ENCODE data around the gene NAP1L4.
"Not testable (repeated sequence)": the region's sequence is repeated elsewhere in the genome, so short reads cannot be mapped to it uniquely, and the experiment has no call there.

NAP1L4 gene

DNA sequence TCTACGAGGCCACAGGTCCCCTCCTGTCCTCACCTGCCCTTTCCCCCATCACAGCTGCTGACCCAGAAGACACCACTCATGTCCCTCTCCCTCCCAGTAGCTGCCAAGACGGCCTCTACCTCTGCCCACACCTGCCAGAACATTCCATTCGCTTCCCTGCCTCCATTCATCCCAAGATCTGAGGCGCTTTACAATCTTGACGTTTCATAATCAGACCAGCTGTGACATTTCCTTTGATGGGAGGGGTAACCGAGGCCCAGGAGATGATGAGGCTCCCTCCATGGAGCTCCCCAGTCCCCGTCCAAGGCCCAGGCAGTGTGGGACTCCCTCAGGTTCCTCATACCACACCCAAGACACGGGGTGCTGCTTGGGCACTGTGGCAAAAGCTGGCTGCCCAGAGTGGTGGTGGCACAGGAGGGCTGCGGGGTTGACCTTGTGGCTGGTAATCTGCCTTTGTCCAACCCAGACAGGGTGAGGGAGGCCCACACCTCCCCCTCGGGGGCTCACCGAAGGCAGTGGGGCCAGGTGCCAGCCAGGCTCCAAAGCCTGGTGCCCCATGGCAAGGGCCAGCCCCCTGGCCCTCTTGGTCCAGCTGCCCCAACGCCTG is 80.2 kb downstream of the NAP1L4 start:
- in situ Hi-C loops (cut with HindIII; ENCODE audit: low sequenced_read_pairs), result no loop called here
- DNase-seq (ENCODE audit: low read depth), result no peak
- H3K4me3 ChIP-seq (ENCODE audit: low read depth, low read length), result no peak overlapping the region
- TF ChIP-seq, protein P1, sequence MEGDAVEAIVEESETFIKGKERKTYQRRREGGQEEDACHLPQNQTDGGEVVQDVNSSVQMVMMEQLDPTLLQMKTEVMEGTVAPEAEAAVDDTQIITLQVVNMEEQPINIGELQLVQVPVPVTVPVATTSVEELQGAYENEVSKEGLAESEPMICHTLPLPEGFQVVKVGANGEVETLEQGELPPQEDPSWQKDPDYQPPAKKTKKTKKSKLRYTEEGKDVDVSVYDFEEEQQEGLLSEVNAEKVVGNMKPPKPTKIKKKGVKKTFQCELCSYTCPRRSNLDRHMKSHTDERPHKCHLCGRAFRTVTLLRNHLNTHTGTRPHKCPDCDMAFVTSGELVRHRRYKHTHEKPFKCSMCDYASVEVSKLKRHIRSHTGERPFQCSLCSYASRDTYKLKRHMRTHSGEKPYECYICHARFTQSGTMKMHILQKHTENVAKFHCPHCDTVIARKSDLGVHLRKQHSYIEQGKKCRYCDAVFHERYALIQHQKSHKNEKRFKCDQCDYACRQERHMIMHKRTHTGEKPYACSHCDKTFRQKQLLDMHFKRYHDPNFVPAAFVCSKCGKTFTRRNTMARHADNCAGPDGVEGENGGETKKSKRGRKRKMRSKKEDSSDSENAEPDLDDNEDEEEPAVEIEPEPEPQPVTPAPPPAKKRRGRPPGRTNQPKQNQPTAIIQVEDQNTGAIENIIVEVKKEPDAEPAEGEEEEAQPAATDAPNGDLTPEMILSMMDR (IDR thresholded peaks at IDR 0.05; ENCODE audit: low read depth, low read length, missing control alignments), result no peak

GRCh38 chr11:2911088-2911784 is 80.9 kb downstream of the NAP1L4 start:
- TF ChIP-seq, protein P1 (IDR thresholded peaks at IDR 0.05; ENCODE audit: low read depth, low read length, missing control alignments), result no peak
- no peak overlapping the region for H3K4me3 ChIP-seq (ENCODE audit: low read depth, low read length)
- no peak for DNase-seq (ENCODE audit: low read depth)
- in situ Hi-C loops (cut with HindIII; ENCODE audit: low sequenced_read_pairs), result no loop called here

- in situ Hi-C loops (cut with HindIII; ENCODE audit: low sequenced_read_pairs), result no loop called here
- DNase-seq (ENCODE audit: low read depth), result no peak
- TF ChIP-seq, protein P1 (IDR thresholded peaks at IDR 0.05; ENCODE audit: low read depth, low read length, missing control alignments), result no peak
- H3K4me3 ChIP-seq (ENCODE audit: low read depth, low read length), result no peak overlapping the region
Measured at GRCh38 chr11:2910401-2910955, 81.7 kb downstream of the NAP1L4 start.

- TF ChIP-seq, protein P1 (IDR thresholded peaks at IDR 0.05; ENCODE audit: low read depth, low read length, missing control alignments), result no peak
- DNase-seq (ENCODE audit: low read depth), result no peak
- no peak overlapping the region for H3K4me3 ChIP-seq (ENCODE audit: low read depth, low read length)
- in situ Hi-C loops (cut with HindIII; ENCODE audit: low sequenced_read_pairs), result no loop called here
Measured at GRCh38 chr11:2909133-2909902, 82.8 kb downstream of the NAP1L4 start.

- in situ Hi-C loops (cut with HindIII; ENCODE audit: low sequenced_read_pairs), result no loop called here
- TF ChIP-seq, protein P1 (IDR thresholded peaks at IDR 0.05; ENCODE audit: low read depth, low read length, missing control alignments), result no peak
- DNase-seq (ENCODE audit: low read depth), result no peak
- no peak overlapping the region for H3K4me3 ChIP-seq (ENCODE audit: low read depth, low read length)
Measured at GRCh38 chr11:2908130-2908529, 84.0 kb downstream of the NAP1L4 start.

DNA sequence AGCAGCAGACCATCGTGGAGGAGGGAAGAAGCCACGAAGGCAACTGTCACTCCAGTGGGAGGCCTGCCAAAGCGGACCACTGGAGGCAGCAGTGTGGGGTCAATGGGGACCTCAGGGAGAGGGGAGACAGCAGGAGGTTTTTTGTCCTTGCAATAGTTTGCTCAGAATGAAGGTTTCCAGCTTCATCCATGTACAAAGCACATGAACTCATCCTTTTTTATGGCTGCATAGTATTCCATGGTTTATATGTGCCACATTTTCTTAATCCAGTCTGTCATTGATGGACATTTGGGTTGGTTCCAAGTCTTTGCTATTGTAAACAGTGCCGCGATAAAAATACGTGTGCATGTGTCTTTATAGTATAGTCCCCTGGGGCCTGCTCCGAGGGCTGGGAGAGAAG is 86.8 kb downstream of the NAP1L4 start:
- DNase-seq (ENCODE audit: low read depth); H3K4me3 ChIP-seq (ENCODE audit: low read depth, low read length); in situ Hi-C loops (cut with HindIII; ENCODE audit: low sequenced_read_pairs): not testable (repeated sequence)
